K562 (cell line): Measurements from ENCODE around the gene MYBPH.

Experiments used
- CEBPB ChIP-seq: fragments of 450-650 bp; IDR thresholded peaks from 2 replicates; pipeline ENCODE4 v1.6.1; 2016; ENCODE audit warnings: missing genetic modification characterization, missing compliant biosample characterization
- CREM ChIP-seq: IDR thresholded peaks from 2 replicates; pipeline ENCODE4 v1.6.1; 2014; ENCODE audit warnings: antibody characterized with exemption, low read depth
- ERF ChIP-seq: fragments of 450-650 bp; formaldehyde crosslinking; IDR thresholded peaks from 2 replicates; pipeline ENCODE4 v1.4.0; 2020; ENCODE audit warnings: mild to moderate bottlenecking, mixed read lengths
- FOXM1 ChIP-seq, 2 experiments: fragments of 450-650 bp in 1 of 2; sonication (generic) in 1 of 2; formaldehyde crosslinking in 1 of 2; IDR thresholded peaks; 2 replicates each; pipeline versions ENCODE4 v1.6.1 to v1.9.0; 2017 to 2022; ENCODE audit warnings: low read depth in 2 of 2, mild to moderate bottlenecking in 2 of 2, missing genetic modification reagents in 1 of 2, moderate library complexity in 1 of 2
- GABPA ChIP-seq: fragments of 200-800 bp; sonication (Bioruptor generic); conservative IDR thresholded peaks from 2 replicates; pipeline ENCODE4 v1.6.1; 2016; ENCODE audit warnings: low read depth, missing genetic modification characterization, missing compliant biosample characterization
- HDAC3 ChIP-seq: fragments of 450-650 bp; IDR thresholded peaks from 2 replicates; pipeline ENCODE4 v1.6.1; 2018; ENCODE audit warnings: borderline replicate concordance, mild to moderate bottlenecking, moderate library complexity; ENCODE audit not compliant: partially characterized antibody
- JUN ChIP-seq, 2 experiments: sonication (generic) in 1 of 2; formaldehyde crosslinking in 1 of 2; IDR thresholded peaks; 2 replicates each; pipeline versions ENCODE4 v1.6.1 to v1.8.0; 2012 to 2022; ENCODE audit warnings: borderline replicate concordance in 2 of 2, mild to moderate bottlenecking in 2 of 2, improper control_type of control experiment in 1 of 2, low read depth in 1 of 2, low read length in 1 of 2, missing genetic modification reagents in 1 of 2
- KDM2B ChIP-seq: fragments of 250-450 bp; sonication (Bioruptor Pico); IDR thresholded peaks from 2 replicates; pipeline ENCODE4 v1.8.0; 2021; ENCODE audit warnings: mild to moderate bottlenecking, moderate library complexity
- POLR2A ChIP-seq: fragments of 450-650 bp; conservative IDR thresholded peaks from 2 replicates; pipeline ENCODE4 v1.6.1; 2016
- SRF ChIP-seq, 2 experiments: fragments of 250-450, 450-650 bp in 1 of 2; sonication (Bioruptor Pico) in 1 of 2; sonication (generic) in 1 of 2; formaldehyde crosslinking; IDR thresholded peaks; 2 replicates each; pipeline versions ENCODE4 v1.5.0 to v1.5.1; 2020 to 2022; ENCODE audit warnings: mild to moderate bottlenecking in 1 of 2, missing genetic modification reagents in 1 of 2
- ZSCAN29 ChIP-seq: fragments of 450-650 bp; IDR thresholded peaks from 2 replicates; pipeline ENCODE4 v1.6.1; 2017
- TF ChIP-seq, protein P1 (sequence below): fragments of 250-450 bp; sonication (Bioruptor Pico); IDR thresholded peaks from 2 replicates; pipeline ENCODE4 v1.8.0; 2021; ENCODE audit warnings: borderline replicate concordance, mild to moderate bottlenecking, moderate library complexity; ENCODE audit not compliant: poor library complexity, severe bottlenecking
- TF ChIP-seq, protein P2 (sequence below), 3 experiments: IDR thresholded peaks in 2 of 3; conservative IDR thresholded peaks in 1 of 3; 2 replicates each; pipeline ENCODE4 v1.5.1; 2011 to 2012; ENCODE audit warnings: low read length in 3 of 3, mild to moderate bottlenecking in 3 of 3, control low read depth in 2 of 3, improper control_type of control experiment in 1 of 3, inconsistent platforms in 1 of 3, low read depth in 1 of 3, mixed read lengths in 1 of 3, moderate library complexity in 1 of 3; ENCODE audit not compliant: insufficient read depth in 2 of 3

DNA sequence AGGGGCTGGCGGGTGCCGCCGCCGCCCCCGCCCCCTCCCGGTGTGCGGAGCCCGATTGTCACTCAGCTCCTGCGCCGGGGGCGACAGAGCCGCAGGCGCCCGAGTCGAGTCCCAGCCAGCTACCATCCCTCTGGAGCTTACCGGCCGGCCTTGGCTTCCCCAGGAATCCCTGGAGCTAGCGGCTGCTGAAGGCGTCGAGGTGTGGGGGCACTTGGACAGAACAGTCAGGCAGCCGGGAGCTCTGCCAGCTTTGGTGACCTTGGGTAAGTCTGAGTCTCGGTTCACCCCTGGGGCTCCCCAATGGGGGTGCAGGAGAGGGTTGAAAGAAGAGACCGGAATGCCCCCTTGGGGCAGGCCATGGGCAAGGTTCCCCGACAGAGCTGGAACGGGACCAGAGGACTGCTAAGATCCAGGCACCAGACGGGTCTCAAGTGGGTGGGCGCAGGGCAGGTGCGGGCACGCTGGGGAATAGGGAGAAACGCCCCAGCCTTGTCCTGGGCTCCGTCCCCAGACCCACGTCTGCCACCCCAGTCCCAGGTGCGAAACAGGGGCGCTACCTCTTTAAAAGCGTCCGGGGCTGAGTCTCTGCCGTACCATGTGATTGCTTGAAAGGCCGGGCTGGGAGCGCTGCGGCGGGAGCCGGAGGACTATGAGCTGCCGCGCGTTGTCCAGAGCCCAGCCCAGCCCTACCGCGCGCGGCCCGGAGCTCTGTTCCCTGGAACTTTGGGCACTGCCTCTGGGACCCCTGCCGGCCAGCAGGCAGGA, 47.8 kb downstream of the MYBPH start, which contains the start of gene ADORA1:
- no peak for TF ChIP-seq GABPA (tag)
- no peak for TF ChIP-seq JUN (IDR thresholded peaks at IDR 0.05; ENCODE audit: borderline replicate concordance, low read depth, low read length)
- TF ChIP-seq JUN (CRISPR knock-in tag; IDR thresholded peaks at IDR 0.05; ENCODE audit: borderline replicate concordance): no peak
- TF ChIP-seq, protein P1, sequence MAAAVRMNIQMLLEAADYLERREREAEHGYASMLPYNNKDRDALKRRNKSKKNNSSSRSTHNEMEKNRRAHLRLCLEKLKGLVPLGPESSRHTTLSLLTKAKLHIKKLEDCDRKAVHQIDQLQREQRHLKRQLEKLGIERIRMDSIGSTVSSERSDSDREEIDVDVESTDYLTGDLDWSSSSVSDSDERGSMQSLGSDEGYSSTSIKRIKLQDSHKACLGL (CRISPR knock-in tag): no peak
- TF ChIP-seq POLR2A: no peak
- TF ChIP-seq CREM: no peak
- TF ChIP-seq SRF (CRISPR knock-in tag; IDR thresholded peaks at IDR 0.05): no peak
- TF ChIP-seq ERF (CRISPR knock-in tag): no peak
- TF ChIP-seq FOXM1 (IDR thresholded peaks at IDR 0.05; ENCODE audit: low read depth): no peak
- no peak for TF ChIP-seq FOXM1 (CRISPR knock-in tag; IDR thresholded peaks at IDR 0.05; ENCODE audit: low read depth)
- TF ChIP-seq ZSCAN29: no peak
- TF ChIP-seq, protein P2, sequence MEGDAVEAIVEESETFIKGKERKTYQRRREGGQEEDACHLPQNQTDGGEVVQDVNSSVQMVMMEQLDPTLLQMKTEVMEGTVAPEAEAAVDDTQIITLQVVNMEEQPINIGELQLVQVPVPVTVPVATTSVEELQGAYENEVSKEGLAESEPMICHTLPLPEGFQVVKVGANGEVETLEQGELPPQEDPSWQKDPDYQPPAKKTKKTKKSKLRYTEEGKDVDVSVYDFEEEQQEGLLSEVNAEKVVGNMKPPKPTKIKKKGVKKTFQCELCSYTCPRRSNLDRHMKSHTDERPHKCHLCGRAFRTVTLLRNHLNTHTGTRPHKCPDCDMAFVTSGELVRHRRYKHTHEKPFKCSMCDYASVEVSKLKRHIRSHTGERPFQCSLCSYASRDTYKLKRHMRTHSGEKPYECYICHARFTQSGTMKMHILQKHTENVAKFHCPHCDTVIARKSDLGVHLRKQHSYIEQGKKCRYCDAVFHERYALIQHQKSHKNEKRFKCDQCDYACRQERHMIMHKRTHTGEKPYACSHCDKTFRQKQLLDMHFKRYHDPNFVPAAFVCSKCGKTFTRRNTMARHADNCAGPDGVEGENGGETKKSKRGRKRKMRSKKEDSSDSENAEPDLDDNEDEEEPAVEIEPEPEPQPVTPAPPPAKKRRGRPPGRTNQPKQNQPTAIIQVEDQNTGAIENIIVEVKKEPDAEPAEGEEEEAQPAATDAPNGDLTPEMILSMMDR (IDR thresholded peaks at IDR 0.05 in 2 of 3, conservative IDR thresholded peaks at IDR 0.05 in 1 of 3; ENCODE audit: insufficient read depth in 2 of 3, low read depth in 1 of 3, low read length in 3 of 3): no peak
- no peak for TF ChIP-seq CEBPB
- TF ChIP-seq HDAC3: no peak
- no peak for TF ChIP-seq KDM2B (CRISPR knock-in tag)
